K562 treated with DMSO at 1 percent for 24 hours (cell line): ENCODE data around the gene PLEKHB2. TPM values are rescaled to one million over a fixed set of nuclear protein-coding genes. Genes with fewer than 3 reads are reported as not detected.

Experiments
- total RNA-seq: library from RNA; unstranded; fragments of 300-600 nt; gene quantifications from 2 replicates; pipeline ENCODE4 v1.2.3, GENCODE V29; 2022; ENCODE audit warnings: low read depth; ENCODE audit not compliant: insufficient read depth

Gene PLEKHB2
- 56.2 and 63.5 TPM in 2 replicates for total RNA-seq

DNA sequence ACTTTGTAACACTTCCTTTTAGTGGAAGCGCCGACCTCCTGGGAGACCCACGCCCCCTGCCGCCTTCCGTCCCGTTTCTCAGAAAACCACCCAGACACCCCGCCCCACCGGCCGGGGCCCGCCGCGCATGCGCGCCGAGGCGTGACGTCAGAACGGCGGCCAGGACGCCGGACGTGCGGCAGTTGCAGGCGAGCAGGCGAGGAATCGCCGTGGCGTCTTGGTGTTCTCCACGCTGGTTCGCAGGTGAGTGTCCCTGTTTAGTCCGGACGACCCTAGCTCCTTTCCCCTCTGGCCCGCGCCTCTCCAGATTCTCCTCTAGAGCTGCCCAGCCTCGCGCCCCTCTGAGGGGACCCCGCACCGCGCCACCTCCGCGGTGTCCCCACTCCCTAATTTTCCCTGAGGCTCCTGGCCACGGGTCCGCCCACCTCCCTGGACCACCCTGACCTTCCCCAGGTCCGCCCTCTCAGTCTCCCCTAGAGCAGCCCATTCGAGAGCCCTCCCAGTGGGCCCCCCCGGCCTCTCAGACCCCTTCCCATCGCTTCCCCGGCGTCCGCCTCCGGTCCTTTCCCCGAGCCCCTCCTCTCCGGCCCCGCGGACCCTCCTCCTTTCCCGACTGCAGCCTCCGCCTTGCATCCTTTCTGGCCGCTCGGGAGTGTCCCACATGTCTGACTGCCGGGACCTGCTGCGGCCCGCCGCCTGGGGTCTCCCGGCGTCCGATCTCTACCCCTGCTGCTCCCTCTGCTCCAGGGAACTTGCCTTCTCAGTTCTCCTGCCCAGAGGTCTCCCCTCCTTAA, at the start of gene PLEKHB2:
TSS of gene PLEKHB2 (plus strand) at position 181 of the 794 bp plus-strand sequence. CDS start 15,606 bp downstream, outside the sequence.

GRCh38 chr2:131093006-131093695, 12.0 kb upstream of the PLEKHB2 start, which contains the start of gene FAM168B:
Gene FAM168B (minus strand): TSS chr2:131093460. CDS start chr2:131082646, 10,814 bp downstream.

Other genes with a start within 250 kb of the PLEKHB2 start
- 99.9 and 116 TPM in 2 replicates for gene FAM168B, start 11.9 kb upstream of the PLEKHB2 start, total RNA-seq
- gene POTEE, start 104.2 kb downstream of the PLEKHB2 start, total RNA-seq = 1.4 and 1.7 TPM in 2 replicates